Measurements from ENCODE around the gene CCNJL.

The CCNJL gene

DNA sequence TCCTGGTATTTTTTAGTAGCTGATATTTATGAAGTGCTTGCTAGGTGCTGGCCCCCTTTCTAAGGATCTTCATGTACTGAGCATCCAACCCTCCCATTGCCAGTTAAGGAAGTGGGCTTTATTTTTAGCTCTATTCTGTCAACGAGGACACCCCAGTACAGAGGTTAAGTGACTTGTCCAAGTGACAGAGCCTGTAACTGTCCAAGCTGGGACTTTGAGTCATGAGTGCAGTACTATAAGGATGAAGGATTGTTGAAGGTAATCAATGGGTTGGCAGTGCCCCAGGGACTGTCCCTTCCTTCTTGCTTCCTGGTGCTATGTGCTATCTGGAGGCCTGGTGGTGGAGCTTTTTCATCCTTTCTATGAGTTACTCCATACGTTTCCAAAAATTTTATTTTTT is 101.0 kb downstream of the CCNJL start:
- DNase-seq: no peak

DNA sequence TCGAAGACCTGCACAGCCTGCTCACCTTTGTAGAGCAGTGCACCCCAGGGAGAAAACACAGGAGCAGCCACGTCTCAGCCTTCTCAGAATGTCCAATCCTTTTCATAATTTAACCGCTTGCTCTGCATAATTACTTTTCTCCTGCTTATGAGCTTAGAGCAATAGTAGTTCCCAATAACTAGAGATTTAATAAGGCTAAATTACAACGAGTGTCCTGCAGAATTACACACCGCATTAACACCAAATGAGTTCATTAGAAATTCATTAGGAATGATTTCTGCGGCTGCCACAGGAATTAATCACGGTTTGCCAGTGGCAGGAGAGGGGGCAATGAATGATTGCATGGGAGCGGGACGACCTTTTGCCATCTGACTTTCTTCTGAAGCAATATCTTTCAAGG is 101.8 kb downstream of the CCNJL start:
- no peak for DNase-seq

- DNase-seq: no peak
Observed at GRCh38 chr5:160209917-160210316, 102.4 kb downstream of the CCNJL start.

DNA sequence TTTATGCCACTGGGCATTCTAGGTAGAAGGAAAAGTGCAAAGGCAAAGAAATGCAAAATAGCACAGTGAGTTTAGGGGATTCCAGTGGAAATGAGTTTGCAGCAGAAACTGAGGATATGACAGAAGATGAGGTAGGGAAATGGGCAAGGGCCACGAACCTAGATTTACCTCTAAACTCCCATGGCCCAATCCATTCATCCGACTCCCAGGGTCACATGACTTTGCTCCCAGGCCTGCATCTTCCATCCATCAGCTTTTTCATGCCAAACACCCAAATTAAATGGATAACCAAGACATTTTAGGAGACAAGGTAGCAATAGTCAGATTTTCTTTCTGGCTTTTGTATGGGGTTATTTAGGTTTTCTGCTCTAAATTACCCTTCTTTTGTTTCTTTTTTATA is 105.3 kb downstream of the CCNJL start:
- no peak for DNase-seq
